ENCODE data around the gene CA7.

Gene CA7

DNA sequence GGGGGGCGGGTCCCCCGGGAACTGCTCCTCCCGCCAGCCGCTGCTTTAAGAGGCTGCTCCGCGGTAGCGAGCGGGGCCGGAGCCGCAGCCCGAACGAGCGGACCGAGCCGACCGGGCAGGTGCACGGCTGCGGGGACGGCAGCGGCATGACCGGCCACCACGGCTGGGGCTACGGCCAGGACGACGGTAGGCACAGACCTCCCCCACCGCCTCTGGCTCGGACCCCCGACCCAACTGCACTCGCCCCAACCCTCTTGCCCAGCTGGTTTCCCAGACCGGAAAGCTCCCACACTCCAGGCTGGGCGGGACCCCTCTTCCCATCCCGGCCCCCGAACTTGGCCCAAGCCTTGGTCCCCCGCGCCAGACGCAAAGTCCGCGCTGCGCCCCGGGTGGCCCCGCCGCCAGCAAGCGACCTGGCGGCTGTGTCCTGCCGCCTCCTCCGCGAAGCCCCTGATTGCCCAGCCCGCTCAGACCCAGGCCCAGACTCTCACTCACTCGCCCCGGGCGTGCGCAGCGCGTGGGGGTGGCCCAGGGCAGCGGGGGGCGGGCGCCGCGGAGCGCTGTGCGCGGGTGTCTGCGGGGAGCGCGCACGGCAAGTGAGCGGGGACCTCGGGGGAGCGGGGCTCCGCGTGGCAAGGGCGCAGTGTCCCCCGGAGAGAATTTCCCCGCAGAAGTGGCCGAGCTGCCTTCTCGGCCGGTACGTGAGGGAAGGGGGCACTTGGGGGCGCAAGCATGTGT, at the start of gene CA7:
Gene CA7, plus strand, starts transcription at position 73 of the 738 bp plus-strand sequence. Its CDS starts 74 bp downstream, at position 147.
- TF ChIP-seq, protein P1, sequence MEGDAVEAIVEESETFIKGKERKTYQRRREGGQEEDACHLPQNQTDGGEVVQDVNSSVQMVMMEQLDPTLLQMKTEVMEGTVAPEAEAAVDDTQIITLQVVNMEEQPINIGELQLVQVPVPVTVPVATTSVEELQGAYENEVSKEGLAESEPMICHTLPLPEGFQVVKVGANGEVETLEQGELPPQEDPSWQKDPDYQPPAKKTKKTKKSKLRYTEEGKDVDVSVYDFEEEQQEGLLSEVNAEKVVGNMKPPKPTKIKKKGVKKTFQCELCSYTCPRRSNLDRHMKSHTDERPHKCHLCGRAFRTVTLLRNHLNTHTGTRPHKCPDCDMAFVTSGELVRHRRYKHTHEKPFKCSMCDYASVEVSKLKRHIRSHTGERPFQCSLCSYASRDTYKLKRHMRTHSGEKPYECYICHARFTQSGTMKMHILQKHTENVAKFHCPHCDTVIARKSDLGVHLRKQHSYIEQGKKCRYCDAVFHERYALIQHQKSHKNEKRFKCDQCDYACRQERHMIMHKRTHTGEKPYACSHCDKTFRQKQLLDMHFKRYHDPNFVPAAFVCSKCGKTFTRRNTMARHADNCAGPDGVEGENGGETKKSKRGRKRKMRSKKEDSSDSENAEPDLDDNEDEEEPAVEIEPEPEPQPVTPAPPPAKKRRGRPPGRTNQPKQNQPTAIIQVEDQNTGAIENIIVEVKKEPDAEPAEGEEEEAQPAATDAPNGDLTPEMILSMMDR (IDR thresholded peaks at IDR 0.05; ENCODE audit: insufficient read depth, low read depth, low read length, missing control alignments) = no peak
- no peak for DNase-seq (ENCODE audit: low read depth)

DNA sequence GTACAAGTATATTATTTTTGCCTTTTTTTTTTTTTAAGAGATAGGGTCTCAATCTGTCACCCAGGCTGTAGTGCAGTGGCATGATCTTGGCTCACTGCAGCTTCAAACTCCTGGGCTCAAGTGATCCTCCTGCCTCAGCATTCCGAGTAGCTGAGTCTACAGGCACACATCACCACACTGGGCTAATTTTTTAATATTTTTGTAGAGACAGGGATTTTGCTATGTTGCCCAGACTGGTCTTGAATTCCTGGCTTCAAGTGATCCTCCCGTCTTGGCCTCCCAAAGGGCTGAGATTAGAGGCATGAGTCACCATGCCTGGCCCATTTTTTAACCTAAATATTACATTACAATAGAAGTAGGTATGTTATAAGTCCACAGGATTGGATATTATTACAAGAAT, 46.1 kb upstream of the CA7 start:
- TF ChIP-seq, protein P1 (IDR thresholded peaks at IDR 0.05; ENCODE audit: insufficient read depth, low read depth, low read length, missing control alignments) = no peak
- no peak overlapping the region for H3K4me3 ChIP-seq (ENCODE audit: low read length)
- peak; percentile 10 for DNase-seq (ENCODE audit: low read depth)

More for the DNA sequence above, at the start of gene CA7:
- H3K4me3 ChIP-seq (ENCODE audit: low read length) = peak within 1 kb of the TSS; percentile 31

DNA sequence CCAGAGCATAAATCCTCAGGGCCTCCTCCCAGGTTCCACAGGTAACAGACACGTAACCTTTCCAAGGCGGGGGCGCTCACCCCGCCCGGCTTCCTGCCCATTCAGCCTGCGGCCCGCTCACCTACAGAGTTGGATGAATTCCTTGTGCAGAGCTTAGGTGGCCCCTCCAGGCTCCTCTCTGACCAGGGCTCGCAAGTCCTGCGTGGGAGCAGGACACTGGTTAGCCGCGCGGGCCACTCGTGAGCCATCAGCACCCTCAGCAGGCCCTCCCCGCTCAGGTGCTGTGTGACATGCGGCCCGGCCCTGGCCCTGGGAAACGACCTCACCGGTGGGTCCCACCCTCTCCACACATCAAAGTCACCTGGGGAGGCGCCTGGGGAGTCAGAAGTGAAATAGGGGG, 43.4 kb upstream of the CA7 start:
- TF ChIP-seq, protein P1 (IDR thresholded peaks at IDR 0.05; ENCODE audit: insufficient read depth, low read depth, low read length, missing control alignments) = no peak
- H3K4me3 ChIP-seq (ENCODE audit: low read length) = no peak overlapping the region
- no peak for DNase-seq (ENCODE audit: low read depth)

DNA sequence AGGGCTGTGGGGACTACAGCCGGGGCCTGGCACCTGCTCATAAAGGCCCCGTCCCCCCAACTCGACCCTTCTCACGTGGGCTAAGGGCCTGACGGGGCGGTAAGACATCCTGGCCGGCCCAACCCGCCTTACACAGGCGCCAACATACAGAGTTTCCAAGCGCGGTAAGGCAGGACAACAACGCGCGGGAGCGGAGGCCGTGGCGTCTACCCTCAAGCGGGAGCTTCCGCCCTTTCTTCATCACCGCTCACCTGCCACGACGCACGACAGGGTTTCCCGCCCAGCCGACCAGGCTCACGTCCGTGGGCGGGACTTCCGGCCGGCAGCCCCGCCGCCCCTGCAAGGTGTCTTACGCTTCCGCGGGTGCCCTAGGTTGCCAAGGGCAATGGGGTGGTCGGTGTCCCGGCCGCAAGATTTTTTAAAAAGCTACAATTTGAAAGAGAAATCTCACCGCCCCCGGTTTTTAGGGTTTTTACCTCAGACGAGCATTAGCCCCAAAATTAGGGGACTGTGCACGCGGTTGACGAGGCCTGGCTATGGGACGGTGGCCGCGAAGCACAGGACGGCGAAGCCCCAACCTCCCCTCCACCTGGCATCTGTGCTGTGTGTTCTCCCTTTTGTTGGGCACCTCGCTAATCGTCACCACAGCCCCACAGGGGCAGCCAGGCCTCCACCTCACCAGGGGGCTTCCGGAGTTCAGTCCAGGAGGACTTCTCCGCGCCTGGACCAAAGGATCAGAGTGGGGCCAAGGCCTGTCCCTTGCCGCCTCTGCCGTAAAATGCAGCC, 42.7 kb upstream of the CA7 start, which contains the start of gene TERB1:
Gene TERB1, minus strand, starts transcription at position 265 of the 786 bp plus-strand sequence. CDS start 4,786 bp downstream, outside the sequence.
- no peak within 1 kb of the TSS for H3K4me3 ChIP-seq (ENCODE audit: low read length)
- TF ChIP-seq, protein P1 (IDR thresholded peaks at IDR 0.05; ENCODE audit: insufficient read depth, low read depth, low read length, missing control alignments) = no peak
- no peak for DNase-seq (ENCODE audit: low read depth)

DNA sequence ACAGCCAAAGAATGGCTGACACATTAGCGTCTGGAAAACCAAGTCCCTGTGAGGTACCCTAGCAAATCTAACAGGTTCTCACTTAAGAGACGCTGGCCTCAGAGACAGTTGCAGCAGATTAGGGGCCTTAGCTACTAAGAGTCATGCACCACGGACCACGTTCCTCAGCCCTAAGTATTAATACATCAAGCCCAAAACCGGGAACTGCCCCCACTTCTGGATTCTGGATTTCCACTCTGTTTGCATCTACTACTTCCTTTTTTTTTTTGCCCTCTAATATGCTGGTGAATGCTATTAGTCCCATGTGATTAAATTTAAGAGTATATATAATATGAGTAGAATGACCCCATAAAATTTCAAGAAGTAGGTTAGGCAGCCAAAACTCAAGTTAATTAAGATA, 42.1 kb upstream of the CA7 start:
- no peak for DNase-seq (ENCODE audit: low read depth)
- H3K4me3 ChIP-seq (ENCODE audit: low read length) = no peak overlapping the region
- TF ChIP-seq, protein P1 (IDR thresholded peaks at IDR 0.05; ENCODE audit: insufficient read depth, low read depth, low read length, missing control alignments) = no peak

DNA sequence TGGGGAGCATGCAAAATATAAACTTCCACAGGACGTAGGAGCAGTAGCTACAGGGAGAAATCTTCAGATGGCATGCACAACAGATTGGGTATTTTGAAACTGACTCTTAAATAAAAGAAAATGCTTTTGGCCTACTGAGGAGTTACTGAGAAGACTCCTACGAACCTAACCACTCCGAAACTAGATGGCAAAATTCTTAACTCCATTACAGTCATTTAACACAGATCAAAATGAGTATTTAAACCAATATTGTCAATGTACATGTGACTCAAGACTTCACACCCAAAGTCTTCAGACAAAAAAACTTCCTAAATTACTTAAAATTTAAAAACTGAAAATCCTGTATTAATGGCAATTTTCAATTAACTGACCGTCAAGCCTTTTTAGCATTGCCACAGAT, 34.4 kb upstream of the CA7 start:
- no peak for DNase-seq (ENCODE audit: low read depth)
- no peak overlapping the region for H3K4me3 ChIP-seq (ENCODE audit: low read length)
- TF ChIP-seq, protein P1 (IDR thresholded peaks at IDR 0.05; ENCODE audit: insufficient read depth, low read depth, low read length, missing control alignments) = no peak
